ENCODE measurements around the gene GSK3A. TPM values are rescaled to one million over a fixed set of nuclear protein-coding genes. Genes with fewer than 3 reads are reported as not detected.
A peak's percentile ranks its signal among the peaks of the same experiment; 100 is the strongest.

GSK3A gene
- total RNA-seq, 1 donor from 2014 or later, result 50.3 TPM

GRCh38 chr19:42246922-42247639 is 4.7 kb upstream of the GSK3A start:
- H3K4me1 ChIP-seq (ENCODE audit: insufficient read depth, low read length), result peaks cover 38% of the 10 kb centered on the region
- peaks cover 51% of the 10 kb centered on the region for H4K20me1 ChIP-seq (ENCODE audit: insufficient read depth, low read length)
- no peaks in the 10 kb centered on the region for H3K27me3 ChIP-seq (ENCODE audit: insufficient read depth, low read length)

DNA sequence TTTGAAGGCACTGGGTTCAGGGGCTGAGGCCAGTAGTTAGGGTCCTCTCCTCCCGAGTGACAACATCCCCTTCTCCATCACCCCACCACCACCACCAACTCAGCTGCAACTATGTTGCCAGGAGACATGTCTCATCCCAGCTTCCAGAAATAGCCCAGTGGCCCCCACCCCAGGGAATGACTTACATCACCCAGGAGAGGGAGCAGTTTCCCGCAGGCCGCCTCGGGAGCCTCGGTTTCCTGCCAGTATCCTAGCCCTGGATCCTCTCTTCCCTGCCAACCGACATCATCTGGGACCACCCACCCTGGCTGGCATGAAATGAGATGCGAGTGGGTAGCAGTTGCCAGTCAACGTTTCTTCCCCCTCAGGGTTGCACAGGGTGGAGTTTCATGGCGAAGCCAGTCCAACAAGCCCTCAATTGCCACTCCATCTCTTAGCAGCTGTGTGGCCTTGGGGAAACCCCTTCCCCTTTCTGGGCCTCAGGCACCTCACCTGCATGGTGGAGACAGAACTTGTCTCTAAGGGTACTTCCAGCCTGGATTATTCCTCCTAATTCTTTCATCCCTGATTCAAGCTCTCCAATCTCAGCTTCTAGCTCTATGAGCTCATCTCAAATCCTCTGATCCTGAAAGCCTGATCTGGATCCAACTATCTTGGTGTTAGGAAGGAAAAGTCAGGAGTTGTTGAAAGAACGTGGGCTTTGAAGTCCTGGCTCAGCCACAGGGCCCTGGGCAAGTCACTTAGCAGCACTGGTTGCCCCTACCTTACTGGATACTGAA is 3.9 kb upstream of the GSK3A start:
- H3K27me3 Mint-ChIP-seq (ENCODE audit: low read depth, unreplicated experiment), result no peaks in the 10 kb centered on the region
- H3K4me1 Mint-ChIP-seq (ENCODE audit: low read depth, unreplicated experiment), result peaks cover 32% of the 10 kb centered on the region
- H4K20me1 ChIP-seq (ENCODE audit: insufficient read depth, low read length), result peaks cover 50% of the 10 kb centered on the region
- no peaks in the 10 kb centered on the region for H3K9me3 Mint-ChIP-seq (ENCODE audit: unreplicated experiment)
- H2AFZ ChIP-seq (ENCODE audit: low read depth, low read length), result no peak overlapping the region
- FAIRE-seq (no peak), DNase-seq (ENCODE audit: low read depth) (peak; percentile 71)
- TF ChIP-seq EZH2 (IDR thresholded peaks at IDR 0.05; ENCODE audit: insufficient read depth, low read length), result no peak
- TF ChIP-seq CTCF (IDR thresholded peaks at IDR 0.05; ENCODE audit: insufficient read depth, low read depth, low read length), result peak; percentile 55
- peak overlapping the region; percentile 22 for H3K4me2 ChIP-seq (ENCODE audit: low read length)
- peaks cover 35% of the 10 kb centered on the region for H3K4me1 ChIP-seq (ENCODE audit: insufficient read depth, low read length)
- H3K79me2 ChIP-seq (ENCODE audit: insufficient read depth, low read length), result peaks cover 51% of the 10 kb centered on the region
- H3K4me3 Mint-ChIP-seq (ENCODE audit: unreplicated experiment), result peak overlapping the region; percentile 57
- H3K9ac ChIP-seq (ENCODE audit: low read length), result peak overlapping the region; percentile 45
- H3K9me3 ChIP-seq (ENCODE audit: insufficient read depth, low read depth, low read length), result no peaks in the 10 kb centered on the region
- peak overlapping the region; percentile 89 for H3K27ac Mint-ChIP-seq (ENCODE audit: unreplicated experiment)
- H3K27ac ChIP-seq (ENCODE audit: low read depth, low read length), result peak overlapping the region; percentile 53
- H3K27me3 ChIP-seq (ENCODE audit: insufficient read depth, low read length), result no peaks in the 10 kb centered on the region
- peaks cover 4% of the 10 kb centered on the region for H3K36me3 Mint-ChIP-seq (ENCODE audit: low read depth, unreplicated experiment)
- H3K4me3 ChIP-seq (ENCODE audit: insufficient read depth, low read depth, low read length), result no peak overlapping the region
- peaks cover 13% of the 10 kb centered on the region for H3K36me3 ChIP-seq (ENCODE audit: insufficient read depth, low read length)

More at GRCh38 chr19:42246922-42247639, 4.7 kb upstream of the GSK3A start:
- H3K9me3 Mint-ChIP-seq (ENCODE audit: unreplicated experiment), result peaks cover 3% of the 10 kb centered on the region
- peak overlapping the region; percentile 45 for H3K9ac ChIP-seq (ENCODE audit: low read length)
- DNase-seq (ENCODE audit: low read depth) (no peak), FAIRE-seq (no peak)
- peak overlapping the region; percentile 53 for H3K27ac ChIP-seq (ENCODE audit: low read depth, low read length)
- peak overlapping the region; percentile 47 for H3K4me3 Mint-ChIP-seq (ENCODE audit: unreplicated experiment)
- H3K27ac Mint-ChIP-seq (ENCODE audit: unreplicated experiment), result peak overlapping the region; percentile 89
- no peak overlapping the region for H2AFZ ChIP-seq (ENCODE audit: low read depth, low read length)
- peaks cover 6% of the 10 kb centered on the region for H3K36me3 Mint-ChIP-seq (ENCODE audit: low read depth, unreplicated experiment)
- TF ChIP-seq EZH2 (IDR thresholded peaks at IDR 0.05; ENCODE audit: insufficient read depth, low read length) (no peak), CTCF (IDR thresholded peaks at IDR 0.05; ENCODE audit: insufficient read depth, low read depth, low read length) (no peak)
- peaks cover 13% of the 10 kb centered on the region for H3K36me3 ChIP-seq (ENCODE audit: insufficient read depth, low read length)
- peaks cover 38% of the 10 kb centered on the region for H3K4me1 Mint-ChIP-seq (ENCODE audit: low read depth, unreplicated experiment)
- no peak overlapping the region for H3K4me2 ChIP-seq (ENCODE audit: low read length)
- H3K79me2 ChIP-seq (ENCODE audit: insufficient read depth, low read length), result peaks cover 51% of the 10 kb centered on the region
- H3K9me3 ChIP-seq (ENCODE audit: insufficient read depth, low read depth, low read length), result no peaks in the 10 kb centered on the region
- no peaks in the 10 kb centered on the region for H3K27me3 Mint-ChIP-seq (ENCODE audit: low read depth, unreplicated experiment)
- no peak overlapping the region for H3K4me3 ChIP-seq (ENCODE audit: insufficient read depth, low read depth, low read length)
